Stimulated activated effector memory CD8-positive, alpha-beta T cell treated with anti-CD3 and anti-CD28 coated beads, Interleukin-12 subunit alpha, Interleukin-12 subunit beta, amount 100 ng/mL, for 72 hours (primary cell): Measurements from ENCODE around the gene EIF4E2.

Experiments used
- ATAC-seq: fragments of 150-1000 bp; cut with Tn5 transposase; 2 replicates; pipeline ENCODE4 v1.10.0; 2021
- DNase-seq, 2 donors: peaks; one replicate each; pipeline ENCODE4 v3.0.0; 2021 to 2022; ENCODE audit warnings: low spot score in 2 of 2
- H3K27ac Mint-ChIP-seq: one replicate; pipeline ENCODE4 v1.8.0; 2022; ENCODE audit warnings: mild to moderate bottlenecking, mixed read lengths
- H3K36me3 Mint-ChIP-seq: one replicate; pipeline ENCODE4 v1.8.0; 2022; ENCODE audit warnings: mild to moderate bottlenecking, mixed read lengths
- H3K4me1 Mint-ChIP-seq: one replicate; pipeline ENCODE4 v1.8.0; 2022; ENCODE audit warnings: mixed read lengths
- H3K4me3 Mint-ChIP-seq: one replicate; pipeline ENCODE4 v1.8.0; 2022; ENCODE audit warnings: mild to moderate bottlenecking, mixed read lengths
- H3K9me3 Mint-ChIP-seq: one replicate; pipeline ENCODE4 v1.8.0; 2022; ENCODE audit warnings: mixed read lengths

EIF4E2 gene

DNA sequence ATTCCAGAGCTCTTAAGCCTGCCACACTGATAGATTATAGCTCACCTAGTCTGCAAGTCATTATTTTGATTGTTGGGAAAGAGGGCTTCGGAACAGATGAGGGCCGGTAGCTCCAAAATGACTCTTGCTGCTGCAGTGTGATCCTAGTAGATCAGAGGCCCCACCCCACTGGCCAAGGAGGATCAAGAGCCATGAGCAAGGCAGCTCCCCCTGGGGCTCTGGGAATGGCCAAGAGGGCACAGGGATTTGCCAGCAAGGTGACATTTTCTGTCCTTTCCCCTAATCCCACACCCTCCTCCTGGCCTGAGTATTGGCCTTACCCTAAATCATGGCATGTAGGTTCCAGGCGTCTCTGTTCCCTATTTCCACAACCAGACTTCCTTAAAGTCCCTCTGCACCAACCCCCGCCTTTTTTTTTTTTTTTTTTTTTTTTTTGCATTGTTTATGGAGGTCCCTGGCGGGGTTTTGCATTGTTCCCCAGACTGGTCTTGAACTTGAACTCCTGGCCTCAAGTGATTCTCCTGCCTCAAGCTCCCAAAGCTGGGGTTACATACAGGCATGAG is 36.5 kb downstream of the EIF4E2 start:
- DNase-seq = no peak
- no peak overlapping the region for H3K4me3 Mint-ChIP-seq
- no peak overlapping the region for H3K27ac Mint-ChIP-seq
- no peaks in the 10 kb centered on the region for H3K9me3 Mint-ChIP-seq
- H3K36me3 Mint-ChIP-seq = peaks cover 12% of the 10 kb centered on the region
- ATAC-seq = no peak
- H3K4me1 Mint-ChIP-seq = no peaks in the 10 kb centered on the region

DNA sequence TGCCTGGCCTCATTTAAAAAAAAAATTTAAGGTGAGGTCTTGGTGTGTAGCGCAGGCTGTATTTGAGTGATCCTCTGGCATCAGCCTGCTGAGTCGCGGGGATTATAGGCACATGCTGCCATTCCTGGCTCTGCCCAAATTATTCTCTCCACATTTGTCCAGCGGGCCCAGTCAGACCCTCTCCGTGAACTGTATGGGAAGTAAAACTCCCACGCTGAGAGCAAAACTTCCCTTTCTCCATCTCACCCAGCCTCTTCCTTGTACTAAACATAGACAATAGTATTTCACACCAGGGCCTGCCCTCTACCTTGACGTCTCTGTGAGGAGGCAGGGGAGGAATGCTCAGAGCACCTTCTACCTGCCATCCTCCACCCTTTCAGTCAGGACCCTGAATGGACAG is 37.0 kb downstream of the EIF4E2 start:
- Mint-ChIP-seq H3K36me3 (peaks cover 8% of the 10 kb centered on the region), H3K27ac (no peak overlapping the region), H3K9me3 (no peaks in the 10 kb centered on the region), H3K4me1 (no peaks in the 10 kb centered on the region), H3K4me3 (no peak overlapping the region)
- DNase-seq = no peak
- ATAC-seq = peak; percentile 31

DNA sequence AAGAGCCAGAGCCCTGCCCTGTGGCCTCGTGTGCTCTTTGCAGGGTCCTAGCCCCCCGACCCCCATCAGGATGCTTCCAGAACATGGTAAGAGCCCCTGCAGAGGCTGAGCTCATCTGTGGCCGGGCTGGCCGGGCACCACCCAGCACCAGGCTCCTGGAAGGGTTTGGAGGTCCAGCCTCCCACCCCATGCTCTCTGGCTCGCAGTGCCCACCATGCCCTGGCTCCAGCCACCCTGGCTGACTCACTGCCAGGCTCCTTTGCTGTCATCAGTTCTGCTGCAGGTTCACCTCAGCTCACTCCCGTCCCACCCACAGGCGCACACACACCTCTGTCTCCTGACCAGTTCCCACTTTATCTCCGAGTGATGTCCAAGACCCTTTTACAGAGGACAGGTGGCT is 37.5 kb downstream of the EIF4E2 start:
- H3K27ac Mint-ChIP-seq = no peak overlapping the region
- peaks cover 3% of the 10 kb centered on the region for H3K4me1 Mint-ChIP-seq
- H3K36me3 Mint-ChIP-seq = peaks cover 4% of the 10 kb centered on the region
- no peak for ATAC-seq
- no peaks in the 10 kb centered on the region for H3K9me3 Mint-ChIP-seq
- DNase-seq = no peak
- H3K4me3 Mint-ChIP-seq = no peak overlapping the region

DNA sequence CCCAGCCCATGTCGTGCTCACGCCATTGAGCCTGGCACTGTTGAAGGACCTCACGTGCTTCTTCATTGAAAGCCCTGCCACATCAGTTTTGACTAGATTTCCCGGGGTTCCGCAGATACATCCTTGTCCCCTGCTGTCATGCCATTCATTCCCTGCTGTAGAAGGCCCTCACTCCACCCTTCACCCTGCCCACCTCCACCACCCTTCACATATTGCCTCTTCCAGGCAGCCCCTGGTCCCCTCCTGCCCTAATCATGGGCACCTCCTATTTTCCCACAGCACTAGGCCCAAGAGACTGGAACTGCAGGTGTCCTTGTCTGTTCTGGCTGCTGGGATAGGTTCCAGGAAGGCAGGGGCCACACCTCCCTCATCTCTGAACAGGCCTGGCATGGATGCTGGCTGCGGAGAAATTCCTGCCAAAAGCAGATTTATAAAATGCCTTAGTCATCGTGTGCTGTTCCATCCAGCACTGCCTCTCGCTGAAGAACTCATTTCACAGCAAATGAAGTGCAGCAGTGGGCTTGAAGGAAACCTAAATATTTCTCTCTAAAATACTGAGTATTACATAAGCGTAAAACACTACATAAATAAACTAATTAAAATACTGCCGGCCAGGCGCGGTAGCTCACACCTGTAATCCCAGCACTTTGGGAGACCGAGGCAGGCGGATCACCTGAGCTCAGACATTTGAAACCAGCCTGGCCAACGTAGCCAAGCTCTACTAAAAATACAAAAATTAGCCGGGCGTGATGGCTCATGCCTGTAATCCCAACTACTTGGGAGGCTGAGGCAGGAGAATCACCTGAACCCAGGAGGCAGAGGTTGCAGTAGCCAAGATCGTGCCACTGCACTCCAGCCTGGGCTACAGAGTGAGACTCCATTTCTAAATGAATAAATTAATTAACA is 38.4 kb downstream of the EIF4E2 start:
- Mint-ChIP-seq H3K4me1 (peaks cover 6% of the 10 kb centered on the region), H3K36me3 (no peaks in the 10 kb centered on the region), H3K9me3 (no peaks in the 10 kb centered on the region), H3K4me3 (no peak overlapping the region), H3K27ac (no peak overlapping the region)
- ATAC-seq (no peak), DNase-seq (no peak)

DNA sequence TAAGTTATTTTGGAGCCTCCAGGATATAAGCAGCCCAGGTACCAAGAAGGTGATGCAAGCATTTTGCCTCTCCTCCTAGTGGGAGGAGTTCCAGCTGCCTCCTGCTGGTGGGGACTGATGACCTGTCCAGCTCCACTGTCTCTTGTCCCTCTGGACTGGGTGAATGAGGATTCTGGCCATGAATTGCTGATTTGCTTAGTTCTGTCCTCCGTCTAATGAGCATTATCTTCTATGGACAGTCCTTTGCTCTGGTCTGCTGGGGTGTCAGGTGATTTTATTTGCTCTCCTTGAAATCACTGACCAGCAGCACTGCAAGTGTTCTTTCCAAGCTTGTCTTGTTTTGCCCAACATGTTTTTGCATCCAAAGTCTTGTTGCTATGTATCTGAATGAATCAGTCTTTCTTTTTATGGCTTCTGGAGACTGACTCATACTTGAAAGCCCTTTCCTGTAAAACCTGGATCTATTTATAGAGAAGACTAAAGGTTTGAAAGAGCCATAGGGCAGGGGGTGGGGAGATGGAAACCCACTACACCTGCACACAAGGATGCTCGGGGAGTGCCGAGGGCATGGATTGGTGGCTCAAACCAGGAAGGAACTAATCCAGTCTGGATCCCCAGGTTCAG is 42.4 kb downstream of the EIF4E2 start:
- Mint-ChIP-seq H3K9me3 (no peaks in the 10 kb centered on the region), H3K4me1 (peaks cover 6% of the 10 kb centered on the region), H3K4me3 (no peak overlapping the region), H3K36me3 (no peaks in the 10 kb centered on the region), H3K27ac (peak overlapping the region; percentile 83)
- DNase-seq (no peak), ATAC-seq (peak; percentile 63)

DNA sequence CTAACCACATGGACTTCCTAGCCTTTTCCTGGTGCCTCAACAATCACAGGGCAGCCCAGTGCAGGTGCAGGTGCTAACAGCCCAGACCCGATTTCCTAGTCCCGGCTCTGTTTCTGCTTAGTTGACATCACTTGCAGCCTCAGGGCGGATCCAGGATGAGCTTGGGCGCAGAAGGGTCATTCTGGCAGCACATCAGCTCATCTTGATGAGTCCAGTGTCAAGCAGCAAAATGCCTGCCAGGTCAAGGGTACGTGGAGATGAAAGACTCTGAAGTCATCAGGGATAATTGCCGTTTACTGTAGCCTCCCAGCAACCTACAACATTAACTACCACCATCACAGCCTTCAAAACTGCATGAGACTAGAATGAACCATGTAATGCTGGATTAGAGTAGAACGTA is 43.5 kb downstream of the EIF4E2 start:
- ATAC-seq (no peak), DNase-seq (no peak)
- H3K36me3 Mint-ChIP-seq = no peaks in the 10 kb centered on the region
- peak overlapping the region; percentile 32 for H3K27ac Mint-ChIP-seq
- H3K4me1 Mint-ChIP-seq = peaks cover 6% of the 10 kb centered on the region
- H3K9me3 Mint-ChIP-seq = no peaks in the 10 kb centered on the region
- H3K4me3 Mint-ChIP-seq = no peak overlapping the region

DNA sequence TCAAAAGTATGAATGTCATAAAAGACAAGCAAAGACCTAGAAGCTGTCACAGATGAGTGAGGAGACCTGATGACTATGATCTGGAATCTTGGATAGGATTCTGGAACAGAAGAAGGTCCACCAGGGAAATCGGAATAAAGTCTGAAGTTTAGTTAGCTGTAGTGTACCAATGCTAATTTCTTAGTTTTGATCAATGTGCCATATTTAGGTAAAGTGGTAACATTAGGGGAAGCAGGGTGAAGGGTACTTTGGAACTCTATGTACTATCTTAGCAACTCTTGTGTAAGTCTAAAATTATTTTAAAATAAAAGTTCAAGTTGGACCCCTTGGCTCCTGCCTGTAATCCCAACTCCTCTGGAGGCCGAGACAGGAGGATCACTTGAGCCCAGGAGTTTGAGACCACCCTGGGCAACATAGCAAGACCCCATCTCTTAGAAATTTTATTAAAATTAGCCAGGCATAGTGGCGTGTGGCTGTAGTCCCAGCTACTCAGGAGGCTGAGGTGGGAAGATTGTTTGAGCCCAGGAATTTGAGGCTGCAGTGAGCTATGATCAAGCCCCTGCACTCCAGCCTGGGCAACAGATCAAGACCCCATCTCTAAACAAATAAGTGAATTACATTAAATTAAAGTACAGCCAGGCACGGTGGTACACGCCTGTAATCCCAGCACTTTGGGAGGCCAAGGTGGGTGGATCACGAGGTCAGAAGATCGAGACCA is 47.0 kb downstream of the EIF4E2 start:
- no peaks in the 10 kb centered on the region for H3K9me3 Mint-ChIP-seq
- H3K4me1 Mint-ChIP-seq = peaks cover 6% of the 10 kb centered on the region
- no peak overlapping the region for H3K27ac Mint-ChIP-seq
- DNase-seq (no peak), ATAC-seq (no peak)
- no peaks in the 10 kb centered on the region for H3K36me3 Mint-ChIP-seq
- H3K4me3 Mint-ChIP-seq = no peak overlapping the region

DNA sequence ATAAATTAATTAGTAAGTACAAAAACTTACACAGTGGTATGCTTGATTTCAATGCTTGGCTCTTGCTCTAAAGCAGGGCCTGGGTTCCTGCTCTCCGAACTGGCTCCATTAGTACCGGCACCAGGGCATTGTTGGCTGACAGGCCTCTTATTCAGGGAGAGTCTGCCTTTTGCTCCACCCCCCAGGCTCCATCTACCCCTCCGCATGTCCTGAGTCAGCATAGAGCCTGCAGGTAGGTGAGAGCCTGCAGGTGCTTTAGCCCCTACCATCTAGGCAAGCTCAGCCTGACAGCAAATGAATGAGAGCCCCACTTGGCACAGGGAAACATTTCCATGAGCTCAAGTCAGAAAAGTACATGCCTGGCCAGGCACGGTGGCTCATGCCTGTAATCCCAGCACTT is 47.8 kb downstream of the EIF4E2 start:
- Mint-ChIP-seq H3K4me1 (peaks cover 1% of the 10 kb centered on the region), H3K36me3 (no peaks in the 10 kb centered on the region), H3K27ac (no peak overlapping the region), H3K4me3 (no peak overlapping the region), H3K9me3 (no peaks in the 10 kb centered on the region)
- no peak for DNase-seq
- ATAC-seq = no peak

DNA sequence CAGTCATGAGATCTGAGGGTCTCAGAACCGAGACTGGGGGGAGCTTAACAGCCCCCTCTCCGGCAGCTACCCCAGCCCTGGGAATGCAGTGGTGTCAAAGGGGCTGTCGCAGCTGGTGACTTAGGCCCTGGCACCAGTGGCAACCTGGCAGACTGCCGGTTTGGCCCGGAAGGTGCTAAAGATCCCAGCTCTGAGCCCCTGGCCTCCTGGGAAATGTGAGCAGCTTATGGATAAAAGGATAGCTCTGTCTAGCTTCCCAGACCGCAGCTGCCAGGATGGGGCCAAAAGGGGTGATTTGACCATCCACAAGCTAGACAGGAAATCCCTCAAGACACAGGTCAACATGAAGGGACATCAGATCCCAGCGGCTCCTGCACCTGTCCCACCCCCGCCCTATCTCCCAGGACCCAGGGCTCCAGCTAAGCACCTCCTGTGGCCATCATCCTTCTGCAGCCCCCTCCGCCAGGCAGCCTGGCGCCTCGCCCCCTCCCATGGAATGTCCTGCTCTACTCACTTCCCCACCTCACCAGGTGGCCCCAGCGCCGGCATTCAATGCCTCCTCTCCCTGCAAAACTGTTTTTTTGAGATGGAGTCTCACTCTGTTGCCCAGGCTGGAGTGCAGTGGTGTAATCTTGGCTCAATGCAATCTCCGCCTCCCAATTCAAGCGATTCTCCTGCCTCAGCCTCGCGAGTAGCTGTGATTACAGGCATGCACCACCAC is 49.7 kb downstream of the EIF4E2 start:
- Mint-ChIP-seq H3K9me3 (no peaks in the 10 kb centered on the region), H3K27ac (no peak overlapping the region), H3K4me3 (no peak overlapping the region), H3K36me3 (no peaks in the 10 kb centered on the region), H3K4me1 (no peaks in the 10 kb centered on the region)
- DNase-seq = no peak
- ATAC-seq = no peak

DNA sequence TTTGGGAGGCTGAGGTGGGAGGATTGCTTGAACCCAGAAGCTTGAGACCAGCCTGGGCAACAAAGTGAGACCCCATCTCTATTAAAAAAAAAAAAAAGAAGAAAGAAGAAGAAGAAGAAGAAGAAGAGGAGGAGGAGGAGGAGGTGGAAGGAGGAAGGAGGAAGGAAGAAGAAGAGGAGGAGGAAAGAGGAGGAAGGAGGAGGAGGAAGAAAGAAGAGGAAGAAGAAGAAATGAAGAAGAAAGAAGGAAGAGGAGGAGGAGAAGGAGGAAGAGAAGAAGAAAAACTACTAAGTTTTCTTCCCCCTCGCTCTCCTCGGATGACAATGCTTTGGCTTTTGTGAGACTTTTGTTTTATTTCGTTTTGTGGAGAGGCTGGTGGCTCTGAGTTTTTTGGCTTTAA is 52.8 kb downstream of the EIF4E2 start:
- Mint-ChIP-seq H3K27ac (no peak overlapping the region), H3K4me1 (no peaks in the 10 kb centered on the region), H3K36me3 (peaks cover 9% of the 10 kb centered on the region), H3K9me3 (no peaks in the 10 kb centered on the region), H3K4me3 (no peak overlapping the region)
- ATAC-seq (no peak), DNase-seq (no peak)

DNA sequence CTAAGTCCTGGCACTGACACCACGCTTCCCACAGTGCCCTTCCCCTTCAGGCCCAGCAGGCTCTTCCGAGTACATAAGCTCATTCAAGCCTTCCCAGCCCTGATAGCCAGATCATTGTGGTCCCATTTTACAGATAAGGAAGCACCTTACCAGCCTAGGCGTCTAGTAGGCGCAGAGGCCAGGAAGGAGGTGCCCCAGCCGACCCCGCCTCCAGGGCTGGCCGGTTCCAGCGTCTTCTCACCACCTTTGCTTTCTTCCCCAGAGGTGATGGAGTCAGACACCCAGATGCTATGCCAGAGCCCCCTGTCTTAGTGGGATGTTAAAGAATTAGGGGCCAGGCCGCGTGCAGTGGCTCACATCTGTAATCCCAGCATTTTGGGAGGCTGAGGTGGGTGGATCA is 54.0 kb downstream of the EIF4E2 start:
- Mint-ChIP-seq H3K9me3 (no peaks in the 10 kb centered on the region), H3K4me3 (no peak overlapping the region), H3K36me3 (peaks cover 9% of the 10 kb centered on the region), H3K4me1 (no peaks in the 10 kb centered on the region), H3K27ac (no peak overlapping the region)
- ATAC-seq (no peak), DNase-seq (no peak)

DNA sequence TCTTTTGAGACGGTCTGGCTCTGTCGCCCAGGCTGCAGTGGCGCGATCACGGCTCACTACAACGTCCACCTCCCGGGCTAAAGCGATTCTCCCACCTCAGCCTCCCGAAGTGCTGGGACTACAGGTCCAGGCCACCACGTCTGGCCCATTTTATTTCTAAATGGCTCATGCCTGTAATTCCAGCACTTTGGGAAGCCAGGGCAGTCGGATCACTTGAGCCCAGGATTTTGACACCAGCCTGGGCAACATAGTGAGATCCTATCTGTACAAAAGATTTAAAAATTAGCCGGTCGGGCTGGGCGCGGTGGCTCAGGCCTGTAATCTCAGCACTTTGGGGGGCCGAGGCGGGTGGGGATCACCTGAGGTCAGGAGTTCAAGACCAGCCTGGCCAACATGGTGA is 56.5 kb downstream of the EIF4E2 start:
- ATAC-seq = no peak
- Mint-ChIP-seq H3K4me3 (no peak overlapping the region), H3K9me3 (no peaks in the 10 kb centered on the region), H3K27ac (no peak overlapping the region), H3K4me1 (no peaks in the 10 kb centered on the region), H3K36me3 (peaks cover 9% of the 10 kb centered on the region)
- DNase-seq = no peak

DNA sequence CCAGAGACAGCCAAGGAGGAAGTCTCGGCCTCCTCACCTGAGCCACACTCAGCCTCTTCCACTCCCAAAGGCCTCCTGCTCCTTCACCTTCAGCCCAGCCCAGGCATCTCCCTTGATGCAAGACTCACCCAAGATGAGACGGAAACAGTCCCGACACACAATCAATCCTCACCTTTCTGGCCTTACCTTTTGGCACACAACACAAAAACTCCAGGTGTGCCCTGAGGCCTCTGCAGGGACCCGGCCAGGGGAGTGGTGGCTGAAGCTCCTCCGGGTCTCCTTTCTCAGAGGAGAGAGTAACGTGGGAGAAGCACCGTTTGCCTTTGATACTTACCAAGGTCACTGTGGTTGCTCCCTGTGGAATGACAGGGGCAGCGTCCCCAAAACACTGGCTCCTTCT is 59.1 kb downstream of the EIF4E2 start:
- H3K4me1 Mint-ChIP-seq = no peaks in the 10 kb centered on the region
- ATAC-seq = no peak
- DNase-seq = no peak
- no peak overlapping the region for H3K27ac Mint-ChIP-seq
- H3K9me3 Mint-ChIP-seq = no peaks in the 10 kb centered on the region
- H3K4me3 Mint-ChIP-seq = no peak overlapping the region
- H3K36me3 Mint-ChIP-seq = peaks cover 9% of the 10 kb centered on the region

DNA sequence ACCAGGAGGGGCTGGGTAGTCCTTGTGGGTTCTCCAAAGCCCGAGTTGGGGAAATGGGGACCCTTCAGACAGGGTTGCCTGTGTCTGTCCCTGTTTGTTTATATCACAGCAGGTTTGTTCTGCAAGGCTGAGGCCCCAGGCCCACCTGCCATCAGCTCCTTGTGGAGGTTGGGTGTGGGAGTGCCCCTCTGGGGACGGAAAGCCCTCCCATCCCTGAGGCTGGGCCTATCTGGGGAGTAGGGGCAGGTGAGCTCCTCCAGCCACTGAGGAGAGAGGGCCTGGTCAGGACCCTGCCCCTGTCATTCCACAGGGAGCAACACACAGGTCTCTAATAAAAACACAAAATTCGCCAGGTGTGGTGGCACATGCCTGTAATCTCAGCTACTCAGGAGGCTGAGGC is 59.6 kb downstream of the EIF4E2 start:
- Mint-ChIP-seq H3K4me3 (no peak overlapping the region), H3K27ac (no peak overlapping the region), H3K4me1 (no peaks in the 10 kb centered on the region), H3K9me3 (no peaks in the 10 kb centered on the region), H3K36me3 (peaks cover 9% of the 10 kb centered on the region)
- ATAC-seq (no peak), DNase-seq (no peak)

DNA sequence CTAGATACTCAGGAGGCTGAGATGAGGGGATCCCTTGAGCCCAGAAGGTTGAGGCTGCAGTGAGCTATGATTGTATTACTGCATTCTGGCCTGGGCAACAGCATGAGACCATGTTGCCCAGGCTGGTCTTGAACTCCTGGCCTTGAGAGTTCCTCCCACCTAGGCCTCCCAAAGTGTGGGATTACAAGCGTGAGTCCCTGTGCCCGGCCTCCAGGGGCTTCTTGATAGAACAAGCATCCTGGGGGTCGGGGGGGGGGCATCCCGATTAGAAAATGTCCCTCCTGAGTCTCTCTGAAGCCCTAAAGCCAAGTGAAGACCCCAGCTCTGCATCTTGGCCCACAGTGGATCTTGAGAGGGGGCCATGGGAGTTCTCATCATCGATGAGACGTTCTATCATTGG is 60.6 kb downstream of the EIF4E2 start:
- no peak for ATAC-seq
- Mint-ChIP-seq H3K27ac (no peak overlapping the region), H3K4me3 (no peak overlapping the region), H3K4me1 (no peaks in the 10 kb centered on the region), H3K9me3 (no peaks in the 10 kb centered on the region), H3K36me3 (peaks cover 3% of the 10 kb centered on the region)
- no peak for DNase-seq
